Skeletal muscle cell (primary cell): ENCODE measurements around the gene CBLN1.

Experiments
- DNase-seq: peaks from one replicate; pipeline ENCODE4 v3.0.0-alpha.2; 2010; ENCODE audit warnings: low read depth
- H3K4me3 ChIP-seq: 2 replicates; pipeline ENCODE4 v1.5.1; 2011; ENCODE audit warnings: low read depth, mild to moderate bottlenecking, control low read depth, low read length, moderate library complexity

CBLN1 gene

DNA sequence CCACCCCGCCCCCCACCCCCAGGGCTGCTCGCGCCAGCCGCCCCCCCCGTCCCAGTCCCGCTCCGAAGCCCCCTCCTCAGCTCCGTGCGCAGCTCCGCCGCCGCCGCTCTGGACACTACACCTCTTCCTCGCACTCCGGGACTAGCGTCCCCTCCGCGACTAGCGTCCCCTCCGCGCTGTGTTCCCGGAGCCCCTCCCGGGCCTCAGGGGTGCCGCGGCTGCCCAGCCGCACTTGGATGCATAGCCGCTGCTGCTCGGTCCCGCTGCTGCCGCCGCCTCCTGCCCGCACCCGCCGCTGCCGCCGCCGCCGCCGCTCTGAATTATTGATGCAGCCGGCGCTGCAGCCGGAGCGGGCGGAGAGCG is at the start of gene CBLN1:
CBLN1 (minus strand) TSS at position 359 of the 363 bp plus-strand sequence. CDS start 373 bp downstream, outside the sequence.
- H3K4me3 ChIP-seq = peak within 1 kb of the TSS; percentile 38
- no peak for DNase-seq

DNA sequence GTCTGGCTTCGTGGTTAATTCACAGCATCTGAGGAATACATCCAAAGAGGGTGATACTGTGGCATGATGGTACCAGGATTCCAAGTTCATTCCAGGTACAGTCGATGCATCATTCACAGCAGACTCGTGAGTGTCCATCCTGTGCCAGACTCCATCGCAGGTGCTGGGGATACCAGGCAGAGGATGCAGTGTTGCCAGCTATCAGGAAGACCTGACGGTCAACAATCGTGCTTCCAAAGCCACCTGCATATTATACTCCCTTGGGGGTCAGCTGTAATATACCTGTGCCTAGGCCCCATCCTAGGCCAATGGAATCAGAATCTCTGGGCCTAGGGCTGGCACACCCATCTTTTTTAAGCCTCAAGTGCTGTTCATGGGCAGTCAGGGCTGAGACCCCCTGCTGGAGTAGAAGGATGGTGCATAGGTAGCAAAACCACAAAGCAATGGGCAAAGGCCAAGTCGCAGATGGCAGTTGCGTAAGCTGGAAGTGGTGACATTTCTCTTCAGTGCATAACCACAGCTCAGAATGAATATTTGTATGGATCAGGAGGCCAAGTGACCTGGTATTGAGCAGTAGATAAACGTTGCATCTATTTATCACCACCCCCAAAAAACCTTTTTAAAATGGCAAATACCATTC is 49.0 kb upstream of the CBLN1 start:
- DNase-seq = no peak
- no peak overlapping the region for H3K4me3 ChIP-seq

DNA sequence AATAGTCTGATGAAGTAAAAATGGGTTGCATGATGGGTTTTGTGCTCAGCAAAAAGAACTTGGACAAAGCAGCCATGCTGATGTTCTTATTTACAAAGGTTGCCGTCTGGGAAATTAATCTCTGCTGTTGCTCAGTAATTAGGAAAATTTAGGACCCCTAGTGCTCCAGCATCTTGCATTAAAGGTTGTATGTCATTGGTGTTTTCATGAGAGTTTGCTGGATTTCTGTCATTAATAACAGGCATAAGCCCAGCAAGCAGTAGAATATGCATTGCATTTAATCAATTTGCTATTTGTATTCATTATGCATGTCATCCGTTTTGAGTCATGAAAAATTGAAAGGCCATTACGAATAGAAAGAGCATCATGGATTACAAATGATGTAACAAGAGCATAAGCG is 46.7 kb upstream of the CBLN1 start:
- DNase-seq = no peak
- no peak overlapping the region for H3K4me3 ChIP-seq

DNA sequence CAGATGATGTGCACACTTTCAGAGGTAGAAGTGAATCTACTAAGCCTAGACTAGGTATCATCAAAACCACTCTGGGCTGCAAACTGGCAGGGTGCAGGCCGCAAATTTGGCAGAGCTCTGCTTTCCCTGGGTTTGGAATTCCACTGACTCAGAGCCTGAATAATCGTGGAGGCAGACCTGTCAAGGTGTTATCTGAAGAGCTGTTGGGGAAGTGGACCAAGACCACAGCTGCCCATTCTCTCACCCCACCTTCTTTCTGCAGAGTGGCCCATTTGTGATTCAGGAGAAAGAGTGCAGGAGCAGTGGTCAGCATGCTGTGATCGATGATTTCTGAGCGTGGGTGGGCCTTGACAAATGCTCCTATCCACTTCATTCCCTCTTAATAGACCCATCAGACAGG is 45.8 kb upstream of the CBLN1 start:
- DNase-seq = no peak
- H3K4me3 ChIP-seq = no peak overlapping the region

GRCh38 chr16:49324703-49325102 is 43.1 kb upstream of the CBLN1 start:
- no peak overlapping the region for H3K4me3 ChIP-seq
- no peak for DNase-seq

DNA sequence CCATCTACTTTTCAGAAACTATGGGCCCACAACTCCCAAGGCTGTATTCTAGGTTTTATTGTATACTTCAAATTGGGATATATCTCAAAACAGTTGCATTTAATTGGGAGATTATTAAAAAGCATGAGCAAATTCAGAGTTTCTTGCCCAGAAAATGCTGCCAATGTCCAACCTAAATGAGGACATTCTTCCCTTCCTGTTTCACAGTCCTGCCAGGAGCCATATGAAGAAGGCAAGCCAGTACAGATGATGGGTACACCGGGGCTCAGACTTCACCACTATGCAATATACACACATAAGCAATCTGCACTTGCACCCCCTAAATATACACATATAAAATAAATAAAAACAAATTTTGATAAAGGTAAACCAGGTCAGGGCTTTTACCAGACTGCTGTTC is 34.0 kb upstream of the CBLN1 start:
- H3K4me3 ChIP-seq = no peak overlapping the region
- no peak for DNase-seq

- no peak for DNase-seq
- H3K4me3 ChIP-seq = no peak overlapping the region
Observed at GRCh38 chr16:49312389-49312985, 30.8 kb upstream of the CBLN1 start.

GRCh38 chr16:49311823-49312222 is 30.2 kb upstream of the CBLN1 start:
- no peak overlapping the region for H3K4me3 ChIP-seq
- DNase-seq = no peak

- no peak for DNase-seq
- no peak overlapping the region for H3K4me3 ChIP-seq
Observed at GRCh38 chr16:49307176-49307575, 25.5 kb upstream of the CBLN1 start.

DNA sequence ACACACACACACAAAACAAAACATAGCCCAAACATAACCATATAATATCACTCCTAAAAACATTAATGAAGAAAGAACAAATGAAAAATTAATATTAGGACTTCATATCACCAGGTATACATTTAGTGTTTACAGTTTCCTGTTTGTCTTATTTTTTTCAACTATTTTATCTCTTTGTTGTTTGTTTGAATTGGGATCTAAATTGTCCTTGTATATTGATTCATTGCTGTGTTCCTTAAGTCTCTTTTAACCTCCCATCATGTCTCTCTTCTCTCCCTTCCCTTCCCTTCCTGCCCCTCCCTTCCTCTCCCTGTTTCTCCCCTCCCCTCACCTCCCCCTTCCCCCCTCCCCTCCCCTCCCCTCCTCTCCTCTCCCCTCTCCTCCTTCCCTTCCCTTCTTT is 23.8 kb upstream of the CBLN1 start:
- H3K4me3 ChIP-seq = no peak overlapping the region
- DNase-seq = no peak

- no peak for DNase-seq
- H3K4me3 ChIP-seq = no peak overlapping the region
Observed at GRCh38 chr16:49292413-49292812, 10.8 kb upstream of the CBLN1 start.

- H3K4me3 ChIP-seq = no peak overlapping the region
Observed at GRCh38 chr16:49287572-49287971, 5.9 kb upstream of the CBLN1 start.

GRCh38 chr16:49284962-49285361 is 3.3 kb upstream of the CBLN1 start:
- no peak overlapping the region for H3K4me3 ChIP-seq
- no peak for DNase-seq

More at GRCh38 chr16:49287572-49287971, 5.9 kb upstream of the CBLN1 start:
- no peak for DNase-seq

DNA sequence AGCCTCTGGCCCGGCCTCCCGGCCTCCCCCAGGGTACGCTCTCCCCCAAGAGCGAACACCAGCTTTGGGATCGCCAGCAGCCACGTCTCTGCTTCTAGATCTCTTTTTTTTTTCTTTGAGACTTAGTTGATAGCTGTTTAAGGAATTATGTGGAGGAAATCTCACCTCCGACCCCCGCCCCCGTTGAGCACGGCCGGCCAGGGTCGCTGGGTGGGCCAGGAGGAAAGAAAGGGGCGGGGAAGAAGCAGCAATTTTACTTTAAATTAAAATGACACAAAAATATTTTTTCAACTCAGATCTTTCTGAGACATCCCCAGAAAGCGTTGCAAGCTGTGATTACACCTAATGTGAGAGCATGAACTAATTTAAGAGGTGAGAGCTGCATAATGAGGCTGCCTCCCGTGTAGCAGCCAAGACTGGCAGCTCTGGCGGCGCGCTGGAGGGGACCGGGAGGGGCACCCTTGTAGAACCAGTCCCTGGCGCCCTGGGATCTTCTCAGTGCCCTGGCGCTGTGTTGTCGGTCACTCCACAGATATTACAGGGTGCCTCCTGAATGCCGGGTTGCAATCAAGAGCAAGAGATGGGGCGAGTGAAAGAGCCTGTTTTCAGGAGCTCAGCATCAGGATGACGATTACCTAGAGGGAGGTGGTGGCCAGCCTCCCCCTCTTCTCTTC is 1.9 kb upstream of the CBLN1 start:
- no peak for DNase-seq
- no peak overlapping the region for H3K4me3 ChIP-seq

DNA sequence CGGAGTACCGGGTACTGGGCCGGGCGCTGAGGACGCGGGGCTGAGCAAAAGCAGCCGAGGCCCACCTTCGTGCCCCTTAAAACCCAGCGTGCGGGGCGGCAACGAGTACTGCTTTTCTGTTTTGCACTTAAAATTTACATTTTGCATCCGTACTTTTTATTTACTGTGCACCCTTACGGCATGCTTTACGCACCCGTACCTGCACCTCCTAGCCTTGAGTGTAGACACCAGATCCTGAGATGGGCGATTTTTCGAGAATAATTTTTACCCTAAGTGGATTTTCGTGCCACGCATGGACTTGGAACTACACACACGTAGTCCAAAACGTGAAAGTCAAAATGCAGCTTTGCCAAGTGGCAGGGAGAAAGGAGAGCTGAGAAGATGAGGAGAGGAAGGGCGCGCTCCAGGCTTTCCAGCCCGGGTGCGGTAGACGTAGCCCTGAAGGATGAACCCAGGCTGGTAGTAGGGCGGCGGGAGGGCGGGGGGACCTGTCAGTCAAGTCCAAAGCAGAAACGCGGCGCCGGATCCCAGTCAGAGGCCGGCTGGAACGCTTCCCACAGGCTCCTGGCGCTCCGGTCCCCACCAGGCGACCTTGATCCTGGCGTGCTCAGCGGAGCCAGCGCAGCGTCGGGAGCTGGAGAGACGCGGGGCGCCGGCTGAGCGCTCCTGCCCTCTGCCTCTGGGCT is 1.2 kb upstream of the CBLN1 start:
- no peak for DNase-seq
- H3K4me3 ChIP-seq = peak overlapping the region; percentile 21

DNA sequence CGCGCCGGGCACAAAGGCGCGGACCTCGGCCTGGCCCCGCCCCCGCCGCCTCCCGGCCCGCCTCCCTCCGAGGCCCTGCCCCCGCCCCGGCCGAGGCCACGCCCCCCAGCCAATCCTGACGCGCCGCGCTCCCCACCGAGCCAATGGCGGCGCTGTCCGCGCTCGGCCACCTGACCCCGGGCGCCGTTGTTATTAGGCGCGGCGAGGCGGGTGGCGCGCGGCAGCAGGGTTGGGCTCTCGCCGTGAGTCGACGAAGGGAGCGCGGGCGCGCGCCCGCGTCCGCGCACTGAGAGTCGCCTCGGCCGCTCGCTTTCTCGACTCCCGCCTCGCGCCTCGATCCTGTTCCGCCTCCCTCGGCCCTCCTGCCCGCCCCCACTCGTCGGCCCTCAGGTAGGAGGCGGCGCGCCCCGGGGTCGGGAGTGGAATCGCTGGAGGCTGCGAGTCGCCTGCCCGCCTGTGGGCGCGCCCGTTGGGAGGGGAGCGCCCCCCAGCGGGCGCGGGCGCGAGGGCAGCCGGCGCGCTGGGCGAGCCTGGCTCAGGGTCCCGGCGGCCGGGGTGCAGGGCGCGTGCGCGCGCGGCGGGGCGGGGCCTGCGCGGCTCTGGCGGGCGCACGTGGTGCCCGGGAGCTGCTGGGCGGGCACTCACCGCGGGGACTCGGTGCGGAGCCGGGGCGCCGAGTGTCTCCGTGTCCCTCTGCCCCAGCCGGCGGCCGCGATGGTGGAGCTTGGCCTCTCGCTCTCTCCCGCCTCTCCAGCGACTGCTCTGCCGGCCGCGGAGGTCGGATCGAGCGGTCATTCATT is 405 bp upstream of the CBLN1 start:
- no peak for DNase-seq
- peak overlapping the region; percentile 38 for H3K4me3 ChIP-seq

GRCh38 chr16:49280841-49281371 is 732 bp downstream of the CBLN1 start:
- DNase-seq = no peak
- H3K4me3 ChIP-seq = no peak overlapping the region

- H3K4me3 ChIP-seq = no peak overlapping the region
- no peak for DNase-seq
Observed at GRCh38 chr16:49280105-49280741, 1.4 kb downstream of the CBLN1 start.
